Fibroblast of skin of back (primary cell): ENCODE results near the gene VGLL1.

Experiments
- DNase-seq: peaks from one replicate; pipeline ENCODE4 v3.0.0-alpha.2; 2013

VGLL1 gene

GRCh38 chrX:136555694-136556093 is 23.7 kb downstream of the VGLL1 start:
- DNase-seq, result no peak

GRCh38 chrX:136572030-136572429 is 40.0 kb downstream of the VGLL1 start:
- no peak for DNase-seq

DNA sequence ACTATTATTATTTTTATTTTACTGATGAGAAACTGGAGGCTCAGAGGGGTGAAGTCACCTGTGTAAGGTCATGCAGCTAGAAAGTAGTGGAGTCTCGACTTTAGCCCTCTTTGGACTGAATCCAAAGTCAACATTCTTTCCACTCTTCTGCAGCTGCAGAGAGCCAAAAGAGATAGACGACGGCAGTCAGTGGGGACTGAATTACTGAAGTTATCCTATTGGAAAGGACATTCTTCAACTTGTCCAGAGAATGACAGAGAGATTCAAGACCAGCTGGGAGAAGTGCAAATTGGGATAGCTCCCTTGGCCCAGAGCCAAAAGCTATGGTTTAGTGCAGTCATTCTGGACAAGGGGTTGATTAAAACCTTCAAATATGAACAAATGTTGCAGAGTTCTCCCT is 42.5 kb downstream of the VGLL1 start:
- DNase-seq, result no peak

- peak; percentile 37 for DNase-seq
Observed at GRCh38 chrX:136577552-136577951, 45.5 kb downstream of the VGLL1 start.

DNA sequence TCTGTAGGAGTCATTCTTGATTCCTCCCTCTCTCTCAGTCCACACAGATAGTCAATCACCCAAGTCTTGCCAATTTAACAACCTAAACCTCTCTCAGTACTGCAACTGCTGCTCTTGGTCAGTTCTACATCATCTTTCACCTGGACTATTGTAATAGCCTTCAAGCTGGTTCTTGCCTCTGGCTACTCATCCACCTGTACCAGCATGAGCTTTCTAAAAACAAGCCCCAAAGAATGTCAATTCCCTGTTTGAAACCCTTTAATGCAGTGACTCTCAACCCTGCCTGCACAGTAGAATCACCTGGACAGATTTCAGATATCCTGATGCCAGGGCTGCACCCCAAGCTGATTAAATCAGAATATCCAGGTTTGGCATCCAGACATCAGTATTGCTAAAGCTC is 48.3 kb downstream of the VGLL1 start:
- no peak for DNase-seq

- DNase-seq, result no peak
Observed at GRCh38 chrX:136582624-136583023, 50.6 kb downstream of the VGLL1 start.

GRCh38 chrX:136584545-136584944 is 52.5 kb downstream of the VGLL1 start:
- no peak for DNase-seq

- no peak for DNase-seq
Observed at GRCh38 chrX:136585262-136585661, 53.2 kb downstream of the VGLL1 start.

DNA sequence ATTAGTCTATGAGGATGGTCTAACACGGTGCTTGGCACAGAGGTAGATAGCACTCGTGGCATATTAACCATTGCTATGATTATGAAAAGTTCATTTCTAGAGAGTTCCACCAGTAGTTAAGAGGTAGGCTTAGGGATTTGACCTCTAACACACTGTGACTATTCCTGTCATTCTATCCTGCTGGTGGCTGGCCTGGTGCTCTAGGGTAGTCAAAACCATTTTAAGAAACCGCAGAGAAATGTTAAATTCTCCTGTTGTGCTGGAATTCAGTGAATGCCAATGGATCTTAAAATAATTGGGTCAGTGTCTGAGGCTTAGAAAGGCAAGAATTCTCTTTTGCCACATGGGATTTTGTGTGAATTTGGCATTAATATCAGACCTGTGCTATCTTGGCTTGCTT is 53.9 kb downstream of the VGLL1 start:
- DNase-seq, result no peak

GRCh38 chrX:136586386-136586785 is 54.4 kb downstream of the VGLL1 start:
- DNase-seq, result no peak

DNA sequence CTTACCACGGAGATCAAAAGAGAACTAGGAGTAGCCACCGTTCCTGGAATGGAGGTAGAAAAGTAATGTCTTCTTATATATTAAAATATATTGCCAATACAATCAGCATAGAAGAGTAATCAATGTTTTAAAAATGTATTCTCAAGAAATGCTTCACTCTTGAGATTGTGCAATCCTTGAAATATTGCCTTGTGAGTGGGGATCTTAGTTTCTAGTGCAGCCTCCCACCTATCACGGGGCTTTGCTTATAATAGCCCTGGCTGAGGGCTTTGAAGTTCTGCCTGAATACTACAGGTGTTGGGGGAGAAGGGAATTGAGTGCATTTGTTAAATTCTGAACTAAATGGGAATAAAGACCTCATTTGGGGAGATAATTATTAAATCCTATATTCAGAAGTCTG is 55.5 kb downstream of the VGLL1 start:
- no peak for DNase-seq

GRCh38 chrX:136588036-136588435 is 56.0 kb downstream of the VGLL1 start:
- no peak for DNase-seq

DNA sequence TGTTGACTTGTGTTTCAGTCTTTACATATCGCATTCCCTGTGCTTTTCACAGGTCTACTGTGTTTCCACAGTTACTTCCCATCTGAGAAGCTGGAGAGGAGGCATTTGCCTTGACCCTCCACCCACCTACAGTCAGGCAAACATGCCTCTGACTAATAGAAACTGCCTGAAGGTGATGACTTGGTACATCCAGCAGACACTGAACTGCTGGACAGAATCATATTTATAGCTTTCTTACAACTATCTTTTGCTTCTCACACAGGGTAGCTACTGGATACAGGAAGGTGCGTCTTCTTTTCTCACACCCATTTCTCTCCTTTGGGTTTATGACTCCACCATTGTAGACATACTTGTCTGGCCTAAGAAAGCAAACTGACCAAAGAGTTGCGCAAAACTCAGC is 58.0 kb downstream of the VGLL1 start:
- DNase-seq, result no peak

GRCh38 chrX:136597356-136597755 is 65.3 kb downstream of the VGLL1 start:
- DNase-seq, result no peak

DNA sequence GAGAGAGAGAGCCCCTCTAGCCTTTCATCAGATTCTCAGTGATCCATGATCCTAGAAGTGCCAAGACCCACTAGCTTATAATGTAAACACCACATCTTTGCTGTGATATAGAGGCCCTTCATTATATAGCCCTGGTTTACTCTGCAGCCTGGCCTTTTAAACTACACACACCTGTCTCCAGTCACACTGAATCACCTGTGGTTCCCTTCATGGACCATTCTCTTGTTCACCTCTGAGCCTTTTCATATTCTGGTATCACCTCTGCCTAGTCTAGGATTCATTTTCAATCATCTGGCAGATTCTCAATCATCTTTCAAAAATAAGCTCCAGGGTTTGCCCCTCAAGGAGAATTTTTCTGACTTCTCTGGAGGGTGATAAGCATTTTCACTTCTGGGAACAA is 65.9 kb downstream of the VGLL1 start:
- no peak for DNase-seq

- DNase-seq, result no peak
Observed at GRCh38 chrX:136598631-136599030, 66.6 kb downstream of the VGLL1 start.

DNA sequence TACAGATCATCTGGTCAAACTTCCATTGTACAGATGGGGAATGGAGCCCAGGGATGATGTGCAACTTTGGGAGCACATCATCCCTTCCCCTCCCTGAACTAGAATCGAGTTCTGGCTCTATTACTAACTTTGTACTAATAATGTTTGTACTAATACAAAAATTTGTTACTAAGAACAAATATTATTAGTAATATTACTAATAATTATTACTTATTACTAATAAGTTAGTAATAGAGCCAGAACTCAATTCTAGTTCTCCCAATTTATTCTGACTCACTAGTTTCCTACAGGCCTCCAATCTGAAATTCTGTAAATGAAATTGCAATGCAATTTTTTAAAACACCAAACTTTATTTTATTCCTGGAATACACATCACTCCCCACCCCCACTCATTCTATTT is 68.0 kb downstream of the VGLL1 start:
- no peak for DNase-seq
